ENCODE data around the gene PTPRZ1. TPM values are rescaled to one million over a fixed set of nuclear protein-coding genes. Genes with fewer than 3 reads are reported as not detected.

Gene PTPRZ1
- total RNA-seq, 1 experiment from 2014 or later: 74.2 TPM

- H3K14ac ChIP-seq (ENCODE audit: insufficient read depth, low read length): no peak overlapping the region
- no peaks in the 10 kb centered on the region for H3K4me1 ChIP-seq (ENCODE audit: insufficient read depth, low read length)
Observed at GRCh38 chr7:122067077-122067476, 194.1 kb downstream of the PTPRZ1 start.

More at GRCh38 chr7:122067077-122067476, 194.1 kb downstream of the PTPRZ1 start:
- Mint-ChIP-seq H3K4me3 (no peak overlapping the region), H3K27me3 (ENCODE audit: low read depth) (no peaks in the 10 kb centered on the region; the same call in 1 of the 2 replicates), H3K4me1 (peaks cover 2 to 6% of the 10 kb centered on the region in 2 experiments; a peak in 2 of 4 replicates), H3K9me3 (no peaks in the 10 kb centered on the region), H3K27ac (no peak overlapping the region; a peak in 1 of 7 replicates), H3K36me3 (ENCODE audit: insufficient read depth in 1 of 3, low read depth in 3 of 3) (peaks cover 0 to 5% (median 0%) of the 10 kb centered on the region in 3 experiments; a peak in 1 of 7 replicates)
- no peak overlapping the region for H4K5ac ChIP-seq (ENCODE audit: insufficient read length, low read depth, low read length)
- H3K4me2 ChIP-seq (ENCODE audit: insufficient read depth, insufficient read length, low read length): no peak overlapping the region
- H2BK12ac ChIP-seq (ENCODE audit: insufficient read length, low read depth, low read length): no peak overlapping the region
- H3K23me2 ChIP-seq (ENCODE audit: insufficient read length, low read depth, low read length, poor library complexity, severe bottlenecking): no peaks in the 10 kb centered on the region
- H2BK20ac ChIP-seq (ENCODE audit: low read depth, low read length, poor library complexity, severe bottlenecking): no peak overlapping the region
- DNase-seq: no peak
- H3K27me3 ChIP-seq (ENCODE audit: insufficient read depth, low read length): no peaks in the 10 kb centered on the region
- H3K18ac ChIP-seq (ENCODE audit: insufficient read length, low read depth, low read length): no peak overlapping the region
- no peak for TF ChIP-seq CTCF (conservative IDR thresholded peaks at IDR 0.05)
- no peak overlapping the region for H2BK120ac ChIP-seq (ENCODE audit: low read depth, low read length, poor library complexity, severe bottlenecking)
- no peaks in the 10 kb centered on the region for H4K20me1 ChIP-seq (ENCODE audit: control insufficient read depth, insufficient read depth, insufficient read length)
- no peaks in the 10 kb centered on the region for H3K9me3 ChIP-seq (ENCODE audit: control insufficient read depth, low read depth, low read length)
- H2BK5ac ChIP-seq (ENCODE audit: insufficient read length, low read length): no peak overlapping the region
- H2AK5ac ChIP-seq (ENCODE audit: insufficient read length, low read length): no peak overlapping the region
- no peak overlapping the region for H3K23ac ChIP-seq (ENCODE audit: insufficient read length, low read depth, low read length)
- H3K4ac ChIP-seq (ENCODE audit: low read depth, low read length): no peak overlapping the region
- H4K8ac ChIP-seq (replicated peaks; ENCODE audit: insufficient read length, low read depth, low read length): no peak overlapping the region
- no peak overlapping the region for H3T11ph ChIP-seq (ENCODE audit: low read length)
- no peaks in the 10 kb centered on the region for H3K79me1 ChIP-seq (ENCODE audit: insufficient read depth, low read depth, low read length, poor library complexity, severe bottlenecking)
- H3K9ac ChIP-seq (ENCODE audit: extremely low read depth, insufficient read length, low read length): no peak overlapping the region
- H2AFZ ChIP-seq (ENCODE audit: low read length): no peak overlapping the region
- H2BK15ac ChIP-seq (ENCODE audit: low read depth, low read length): no peak overlapping the region
- no peak overlapping the region for H3K27ac ChIP-seq (ENCODE audit: insufficient read length, low read depth, low read length)
- H3K56ac ChIP-seq (ENCODE audit: insufficient read length, low read depth, low read length): no peak overlapping the region
- WGBS (ENCODE audit: extremely low coverage, insufficient read length, low lambda C conversion rate): no CpG with 5 or more reads among the region's 1 CpG
- no peak overlapping the region for H4K91ac ChIP-seq (ENCODE audit: insufficient read length, low read depth, low read length)
- H3K79me2 ChIP-seq (ENCODE audit: insufficient read depth, low read length): no peaks in the 10 kb centered on the region
